OCI-LY1 (cell line): ENCODE data around the gene SAMD8.
"Not testable (repeated sequence)": the region's sequence is repeated elsewhere in the genome, so short reads cannot be mapped to it uniquely, and the experiment has no call there.

Experiments used
- H2AFZ ChIP-seq: fragments of 200-600 bp; sonication (generic), shearing (Covaris generic); 2 replicates; pipeline ENCODE4 v1.6.0; 2014; ENCODE audit warnings: antibody characterized with exemption, mild to moderate bottlenecking, low read length
- H3F3A ChIP-seq: fragments of 200-600 bp; sonication (generic), shearing (Covaris generic); 2 replicates; pipeline ENCODE4 v1.6.0; 2014; ENCODE audit warnings: mild to moderate bottlenecking, antibody characterized with exemption, low read length, moderate library complexity; ENCODE audit not compliant: insufficient read depth
- H3K27ac ChIP-seq: fragments of 200-600 bp; sonication (generic); 2 replicates; pipeline ENCODE4 v1.5.1; 2014; ENCODE audit warnings: low read length, mixed run types, mild to moderate bottlenecking, low read depth; ENCODE audit not compliant: poor library complexity, severe bottlenecking
- H3K27me3 ChIP-seq: fragments of 200-600 bp; sonication (generic); 2 replicates; pipeline ENCODE4 v1.6.0; 2014; ENCODE audit warnings: antibody characterized with exemption, mild to moderate bottlenecking, low read length, moderate library complexity; ENCODE audit not compliant: insufficient read depth
- H3K36me3 ChIP-seq: fragments of 200-600 bp; sonication (generic); 2 replicates; pipeline ENCODE4 v1.6.1; 2014; ENCODE audit warnings: mild to moderate bottlenecking, antibody characterized with exemption, low read length, moderate library complexity, mixed read lengths; ENCODE audit not compliant: insufficient read depth
- H3K4me1 ChIP-seq: fragments of 200-600 bp; sonication (generic); 2 replicates; pipeline ENCODE4 v1.5.1; 2014; ENCODE audit warnings: mild to moderate bottlenecking, low read length, moderate library complexity; ENCODE audit not compliant: insufficient read depth, severe bottlenecking
- H3K4me2 ChIP-seq: fragments of 200-600 bp; sonication (generic), shearing (Covaris generic); 2 replicates; pipeline ENCODE4 v1.6.1; 2014; ENCODE audit warnings: low read length
- H3K4me3 ChIP-seq: fragments of 200-600 bp; sonication (generic); 2 replicates; pipeline ENCODE4 v1.5.1; 2014; ENCODE audit warnings: low read length, low read depth, mild to moderate bottlenecking, mixed read lengths; ENCODE audit not compliant: poor library complexity, severe bottlenecking
- H3K79me2 ChIP-seq: fragments of 200-600 bp; shearing (Covaris generic); 2 replicates; pipeline ENCODE4 v1.6.1; 2016; ENCODE audit warnings: mixed run types, low read length, mixed read lengths; ENCODE audit not compliant: insufficient read depth
- H3K9ac ChIP-seq: fragments of 200-600 bp; sonication (generic), shearing (Covaris generic); 2 replicates; pipeline ENCODE4 v1.6.1; 2014; ENCODE audit warnings: mild to moderate bottlenecking, low read length, mixed read lengths
- H3K9me2 ChIP-seq: fragments of 200-600 bp; sonication (generic), shearing (Covaris generic); 2 replicates; pipeline ENCODE4 v1.6.1; 2014; ENCODE audit warnings: low read depth, mild to moderate bottlenecking, low read length, mixed read lengths
- H3K9me3 ChIP-seq: fragments of 200-600 bp; shearing (Covaris generic); 2 replicates; pipeline ENCODE4 v1.6.1; 2014; ENCODE audit warnings: low read length, mixed read lengths
- H4K20me1 ChIP-seq: fragments of 200-600 bp; sonication (generic), shearing (Covaris generic); 2 replicates; pipeline ENCODE4 v1.6.0; 2016; ENCODE audit warnings: mild to moderate bottlenecking, low read length; ENCODE audit not compliant: insufficient read depth
- CTCF ChIP-seq: fragments of 200-600 bp; sonication (generic), shearing (Covaris generic); IDR thresholded peaks from 2 replicates; pipeline ENCODE4 v1.5.1; 2017; ENCODE audit warnings: mild to moderate bottlenecking, antibody characterized with exemption, low read length, moderate library complexity, mixed read lengths
- EZH2 ChIP-seq: fragments of 200-600 bp; sonication (generic), shearing (Covaris generic); IDR thresholded peaks from 2 replicates; pipeline ENCODE4 v1.8.0; 2017; ENCODE audit warnings: borderline replicate concordance, mixed run types, mild to moderate bottlenecking, antibody characterized with exemption, low read length, moderate library complexity, mixed read lengths

SAMD8 gene

GRCh38 chr10:75191821-75192568, 80.5 kb downstream of the SAMD8 start:
- Histone ChIP-seq H2AFZ (no peak overlapping the region), H3K36me3 (no peaks in the 10 kb centered on the region), H3K79me2 (no peaks in the 10 kb centered on the region), H3K4me1 (peaks cover 13% of the 10 kb centered on the region), H3K9ac (no peak overlapping the region), H3K9me2 (no peaks in the 10 kb centered on the region), H4K20me1 (no peaks in the 10 kb centered on the region), H3K9me3 (no peaks in the 10 kb centered on the region), H3K27ac (no peak overlapping the region), H3K4me3 (no peak overlapping the region), H3K27me3 (no peaks in the 10 kb centered on the region), H3K4me2 (no peak overlapping the region), H3F3A (no peaks in the 10 kb centered on the region)
- TF ChIP-seq CTCF (no peak), EZH2 (no peak)

- H3K36me3 ChIP-seq, H3K9ac ChIP-seq, H3K9me3 ChIP-seq, H2AFZ ChIP-seq, H3K9me2 ChIP-seq, H3K27ac ChIP-seq, H3K79me2 ChIP-seq, H3K4me3 ChIP-seq, H3K4me2 ChIP-seq, H3K4me1 ChIP-seq, H3F3A ChIP-seq, H4K20me1 ChIP-seq, H3K27me3 ChIP-seq: not testable (repeated sequence)
Measured at GRCh38 chr10:75194625-75195024, 83.2 kb downstream of the SAMD8 start.

GRCh38 chr10:75195035-75195763, 83.7 kb downstream of the SAMD8 start:
- H3K36me3 ChIP-seq, result no peaks in the 10 kb centered on the region
- no peaks in the 10 kb centered on the region for H3K4me1 ChIP-seq
- H4K20me1 ChIP-seq, result no peaks in the 10 kb centered on the region
- no peak overlapping the region for H3K27ac ChIP-seq
- no peaks in the 10 kb centered on the region for H3F3A ChIP-seq
- no peaks in the 10 kb centered on the region for H3K27me3 ChIP-seq
- no peaks in the 10 kb centered on the region for H3K79me2 ChIP-seq
- H3K9ac ChIP-seq, result no peak overlapping the region
- H3K9me2 ChIP-seq, result no peaks in the 10 kb centered on the region
- no peak overlapping the region for H2AFZ ChIP-seq
- H3K4me2 ChIP-seq, result no peak overlapping the region
- TF ChIP-seq EZH2 (no peak), CTCF (no peak)
- H3K4me3 ChIP-seq, result no peak overlapping the region
- no peaks in the 10 kb centered on the region for H3K9me3 ChIP-seq
